ENCODE measurements around the gene EEIG1.
A peak's percentile ranks its signal among the peaks of the same experiment; 100 is the strongest.

The EEIG1 gene

GRCh38 chr9:127999461-127999860 lies 18.7 kb upstream of the EEIG1 start:
- DNase-seq, result no peak

- DNase-seq, result no peak
Observed at GRCh38 chr9:127993721-127994120, 12.9 kb upstream of the EEIG1 start.

- DNase-seq, result no peak
Observed at GRCh38 chr9:127991757-127992274, 11.0 kb upstream of the EEIG1 start.

- peak; percentile 90 for DNase-seq
Observed at GRCh38 chr9:127991017-127991756, 10.4 kb upstream of the EEIG1 start.

- no peak for DNase-seq
Observed at GRCh38 chr9:127990554-127990953, 9.8 kb upstream of the EEIG1 start.

- DNase-seq, result no peak
Observed at GRCh38 chr9:127989094-127989493, 8.3 kb upstream of the EEIG1 start.

- no peak for DNase-seq
Observed at GRCh38 chr9:127987103-127987614, 6.4 kb upstream of the EEIG1 start.

GRCh38 chr9:127985011-127985410 lies 4.2 kb upstream of the EEIG1 start:
- DNase-seq, result no peak

GRCh38 chr9:127983847-127984289 lies 3.1 kb upstream of the EEIG1 start:
- no peak for DNase-seq

- no peak for DNase-seq
Observed at GRCh38 chr9:127982912-127983311, 2.1 kb upstream of the EEIG1 start.

GRCh38 chr9:127981559-127982121 lies 851 bp upstream of the EEIG1 start:
- DNase-seq, result no peak

GRCh38 chr9:127980060-127980705 lies 606 bp downstream of the EEIG1 start:
- DNase-seq, result no peak

- DNase-seq, result peak; percentile 30
Observed at GRCh38 chr9:127979333-127980059, 1.3 kb downstream of the EEIG1 start.

GRCh38 chr9:127979015-127979332 lies 1.8 kb downstream of the EEIG1 start:
- no peak for DNase-seq

GRCh38 chr9:127977884-127978647 lies 2.7 kb downstream of the EEIG1 start:
- no peak for DNase-seq

- DNase-seq, result no peak
Observed at GRCh38 chr9:127977009-127977883, 3.5 kb downstream of the EEIG1 start.

- DNase-seq, result peak; percentile 83
Observed at GRCh38 chr9:127976498-127976897, 4.3 kb downstream of the EEIG1 start.

- no peak for DNase-seq
Observed at GRCh38 chr9:127975376-127976315, 5.1 kb downstream of the EEIG1 start.

- no peak for DNase-seq
Observed at GRCh38 chr9:127974769-127975261, 6.0 kb downstream of the EEIG1 start.
